Islet of Langerhans (tissue), 1 donor: Measurements from ENCODE around the gene DECR2.

ENCODE experiments used
- FAIRE-seq: peaks from one replicate; lab custom pipeline; 2011; peaks lifted over from hg19 to GRCh38; lab: Jason Lieb, UNC

Gene DECR2

GRCh38 chr16:444027-444426 is 42.3 kb downstream of the DECR2 start:
- FAIRE-seq: no peak

- FAIRE-seq: no peak
Measured at GRCh38 chr16:445566-445965, 43.9 kb downstream of the DECR2 start.

GRCh38 chr16:450385-450784 is 48.7 kb downstream of the DECR2 start:
- no peak for FAIRE-seq

GRCh38 chr16:450785-451512 is 49.3 kb downstream of the DECR2 start:
- no peak for FAIRE-seq

- FAIRE-seq: no peak
Measured at GRCh38 chr16:454397-454940, 52.8 kb downstream of the DECR2 start.

- no peak for FAIRE-seq
Measured at GRCh38 chr16:455453-455852, 53.8 kb downstream of the DECR2 start.

GRCh38 chr16:456891-457483 is 55.3 kb downstream of the DECR2 start:
- no peak for FAIRE-seq

- no peak for FAIRE-seq
Measured at GRCh38 chr16:457732-458400, 56.2 kb downstream of the DECR2 start.

GRCh38 chr16:459761-460160 is 58.1 kb downstream of the DECR2 start:
- no peak for FAIRE-seq

- no peak for FAIRE-seq
Measured at GRCh38 chr16:460787-461186, 59.1 kb downstream of the DECR2 start.
